ENCODE data around the gene PLEKHG1.

PLEKHG1 gene

DNA sequence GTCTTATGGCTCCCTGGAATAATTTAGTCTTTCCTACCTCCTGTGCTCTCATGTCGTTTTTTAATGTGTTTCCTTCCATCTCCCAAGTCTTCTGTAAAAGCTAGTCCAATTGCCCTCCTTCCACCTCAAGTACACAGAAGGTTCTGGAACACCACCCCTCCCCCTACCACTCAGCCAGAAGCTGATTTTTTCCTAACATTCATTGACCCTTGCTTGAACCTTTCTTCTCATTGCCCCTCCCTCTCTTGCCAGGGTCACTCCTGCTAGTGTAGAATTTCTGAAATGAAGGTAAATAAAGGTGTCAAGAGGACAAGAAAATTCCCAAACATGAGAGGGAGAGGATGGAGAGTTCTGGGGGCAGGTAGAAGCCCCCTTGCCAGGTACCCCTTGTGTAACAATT, 38.6 kb downstream of the PLEKHG1 start:
- Histone ChIP-seq H3K36me3 (replicated peaks; ENCODE audit: low read depth, low read length) (peaks cover 24% of the 10 kb centered on the region), H3K4me3 (ENCODE audit: low read length) (peak overlapping the region; percentile 14; the same call in 1 of the 2 replicates), H3K27me3 (ENCODE audit: low read depth, low read length) (no peaks in the 10 kb centered on the region), H3K9ac (ENCODE audit: low read length) (peak overlapping the region; percentile 12; the same call in 1 of the 2 replicates), H4K20me1 (ENCODE audit: insufficient read depth, low read length) (no peaks in the 10 kb centered on the region), H3K9me3 (ENCODE audit: insufficient read depth, low read length) (no peaks in the 10 kb centered on the region), H3K4me1 (ENCODE audit: low read length) (peaks cover 83% of the 10 kb centered on the region), H2AFZ (ENCODE audit: low read depth, low read length) (no peak overlapping the region), H3K79me2 (ENCODE audit: low read length) (peaks cover 96% of the 10 kb centered on the region), H3K27ac (ENCODE audit: low read length) (peak overlapping the region; percentile 100), H3K4me2 (ENCODE audit: low read length) (peak overlapping the region; percentile 97)
- TF ChIP-seq EZH2phosphoT487 (IDR thresholded peaks at IDR 0.05; ENCODE audit: low read depth), result no peak
- TF ChIP-seq, protein P1, sequence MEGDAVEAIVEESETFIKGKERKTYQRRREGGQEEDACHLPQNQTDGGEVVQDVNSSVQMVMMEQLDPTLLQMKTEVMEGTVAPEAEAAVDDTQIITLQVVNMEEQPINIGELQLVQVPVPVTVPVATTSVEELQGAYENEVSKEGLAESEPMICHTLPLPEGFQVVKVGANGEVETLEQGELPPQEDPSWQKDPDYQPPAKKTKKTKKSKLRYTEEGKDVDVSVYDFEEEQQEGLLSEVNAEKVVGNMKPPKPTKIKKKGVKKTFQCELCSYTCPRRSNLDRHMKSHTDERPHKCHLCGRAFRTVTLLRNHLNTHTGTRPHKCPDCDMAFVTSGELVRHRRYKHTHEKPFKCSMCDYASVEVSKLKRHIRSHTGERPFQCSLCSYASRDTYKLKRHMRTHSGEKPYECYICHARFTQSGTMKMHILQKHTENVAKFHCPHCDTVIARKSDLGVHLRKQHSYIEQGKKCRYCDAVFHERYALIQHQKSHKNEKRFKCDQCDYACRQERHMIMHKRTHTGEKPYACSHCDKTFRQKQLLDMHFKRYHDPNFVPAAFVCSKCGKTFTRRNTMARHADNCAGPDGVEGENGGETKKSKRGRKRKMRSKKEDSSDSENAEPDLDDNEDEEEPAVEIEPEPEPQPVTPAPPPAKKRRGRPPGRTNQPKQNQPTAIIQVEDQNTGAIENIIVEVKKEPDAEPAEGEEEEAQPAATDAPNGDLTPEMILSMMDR (IDR thresholded peaks at IDR 0.05; ENCODE audit: low read depth, low read length), result no peak

DNA sequence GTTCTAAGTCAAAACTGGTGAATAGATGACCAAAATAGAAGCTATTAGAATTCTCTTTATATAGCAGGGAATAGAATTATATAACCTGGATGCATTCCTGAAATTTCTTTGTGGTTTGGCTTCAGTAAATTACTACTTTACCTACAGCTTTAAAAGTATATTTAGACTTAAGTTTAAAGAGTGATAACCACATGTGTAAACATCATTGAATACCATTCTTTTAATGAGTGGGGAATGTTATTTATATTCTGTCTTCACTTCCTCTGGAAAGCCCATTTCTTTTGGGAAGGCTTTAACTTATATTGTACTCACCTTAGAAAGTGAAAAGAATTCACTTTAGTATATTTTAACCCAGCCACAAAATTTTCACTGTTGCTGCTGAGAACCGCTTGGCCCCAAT, 39.1 kb downstream of the PLEKHG1 start:
- Histone ChIP-seq H3K4me2 (ENCODE audit: low read length) (peak overlapping the region; percentile 97; the same call in 1 of the 2 replicates), H3K9ac (ENCODE audit: low read length) (peak overlapping the region; percentile 12; the same call in 1 of the 2 replicates), H3K4me1 (ENCODE audit: low read length) (peaks cover 88% of the 10 kb centered on the region), H3K4me3 (ENCODE audit: low read length) (no peak overlapping the region), H3K79me2 (ENCODE audit: low read length) (peaks cover 96% of the 10 kb centered on the region), H3K36me3 (replicated peaks; ENCODE audit: low read depth, low read length) (peaks cover 29% of the 10 kb centered on the region), H3K27ac (ENCODE audit: low read length) (peak overlapping the region; percentile 100), H4K20me1 (ENCODE audit: insufficient read depth, low read length) (no peaks in the 10 kb centered on the region), H3K27me3 (ENCODE audit: low read depth, low read length) (no peaks in the 10 kb centered on the region), H3K9me3 (ENCODE audit: insufficient read depth, low read length) (no peaks in the 10 kb centered on the region), H2AFZ (ENCODE audit: low read depth, low read length) (no peak overlapping the region)
- TF ChIP-seq EZH2phosphoT487 (IDR thresholded peaks at IDR 0.05; ENCODE audit: low read depth), result no peak
- TF ChIP-seq, protein P1 (IDR thresholded peaks at IDR 0.05; ENCODE audit: low read depth, low read length), result no peak

DNA sequence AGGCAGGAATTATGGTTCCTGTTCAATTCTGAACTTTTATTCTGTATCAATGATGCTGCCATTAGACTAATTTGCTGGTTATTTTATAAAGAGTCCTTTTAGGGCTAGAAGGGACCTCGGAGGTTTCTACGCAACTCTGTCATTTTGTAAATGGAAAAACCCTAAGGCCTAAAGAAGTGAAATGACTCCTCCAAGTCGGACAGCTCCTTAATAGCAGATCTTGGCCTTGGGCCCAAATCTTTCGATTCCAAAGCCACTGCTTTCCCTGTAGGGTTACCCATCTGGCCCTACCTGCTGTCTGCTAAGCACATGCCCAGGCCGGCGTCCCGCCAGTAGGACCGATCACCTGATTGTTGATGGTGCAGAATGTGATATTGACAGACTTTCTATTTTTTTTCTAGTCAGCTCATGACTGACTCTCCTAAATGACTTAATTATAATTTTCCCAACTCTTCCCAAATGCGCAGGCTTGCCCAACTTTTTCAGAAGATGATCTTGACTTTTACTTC, 40.2 kb downstream of the PLEKHG1 start:
- H3K4me1 ChIP-seq (ENCODE audit: low read length), result peaks cover 81% of the 10 kb centered on the region
- peaks cover 96% of the 10 kb centered on the region for H3K79me2 ChIP-seq (ENCODE audit: low read length)
- peak overlapping the region; percentile 99 for H3K27ac ChIP-seq (ENCODE audit: low read length)
- no peaks in the 10 kb centered on the region for H3K27me3 ChIP-seq (ENCODE audit: low read depth, low read length)
- H3K9ac ChIP-seq (ENCODE audit: low read length), result peak overlapping the region; percentile 77; the same call in 1 of the 2 replicates
- TF ChIP-seq, protein P1 (IDR thresholded peaks at IDR 0.05; ENCODE audit: low read depth, low read length), result no peak
- no peak for TF ChIP-seq EZH2phosphoT487 (IDR thresholded peaks at IDR 0.05; ENCODE audit: low read depth)
- no peaks in the 10 kb centered on the region for H3K9me3 ChIP-seq (ENCODE audit: insufficient read depth, low read length)
- H2AFZ ChIP-seq (ENCODE audit: low read depth, low read length), result no peak overlapping the region
- H4K20me1 ChIP-seq (ENCODE audit: insufficient read depth, low read length), result no peaks in the 10 kb centered on the region
- peak overlapping the region; percentile 67; the same call in 1 of the 2 replicates for H3K4me3 ChIP-seq (ENCODE audit: low read length)
- peak overlapping the region; percentile 79 for H3K4me2 ChIP-seq (ENCODE audit: low read length)
- peaks cover 32% of the 10 kb centered on the region for H3K36me3 ChIP-seq (replicated peaks; ENCODE audit: low read depth, low read length)

DNA sequence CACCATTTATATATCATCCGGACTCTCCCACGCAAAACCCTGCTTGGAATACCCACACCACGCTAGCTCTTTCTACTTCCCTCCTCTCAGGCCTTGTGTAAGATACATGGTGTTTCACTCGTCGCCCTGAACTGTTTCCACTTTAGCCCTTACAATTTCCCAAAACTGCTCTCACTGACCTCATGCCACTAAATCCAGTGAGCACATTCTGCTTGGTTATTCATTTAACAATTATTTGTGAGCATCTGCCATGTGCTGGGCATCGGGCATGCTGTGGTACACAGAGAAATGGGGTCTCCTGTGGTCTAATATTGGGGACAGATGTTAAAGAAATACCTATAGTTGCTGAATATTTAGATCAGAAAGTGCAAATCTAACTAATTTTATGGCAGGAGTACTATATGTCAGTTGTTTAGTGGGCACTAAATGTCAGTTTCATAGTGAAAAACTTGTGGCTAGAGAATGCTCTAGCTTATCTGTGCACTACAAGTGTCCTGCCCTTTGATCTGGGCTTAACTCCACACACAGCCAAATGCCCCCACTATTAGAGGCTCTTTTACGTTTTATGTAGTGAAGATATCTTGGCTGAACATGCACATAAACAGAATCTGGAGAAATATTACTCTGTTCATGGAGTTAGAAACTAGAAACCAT, 41.0 kb downstream of the PLEKHG1 start:
- Histone ChIP-seq H3K79me2 (ENCODE audit: low read length) (peaks cover 96% of the 10 kb centered on the region), H3K9ac (ENCODE audit: low read length) (peak overlapping the region; percentile 77)

More for the DNA sequence above, 41.0 kb downstream of the PLEKHG1 start:
- no peak for TF ChIP-seq EZH2phosphoT487 (IDR thresholded peaks at IDR 0.05; ENCODE audit: low read depth)
- TF ChIP-seq, protein P1 (IDR thresholded peaks at IDR 0.05; ENCODE audit: low read depth, low read length), result no peak
- Histone ChIP-seq H3K27me3 (ENCODE audit: low read depth, low read length) (no peaks in the 10 kb centered on the region), H3K27ac (ENCODE audit: low read length) (peak overlapping the region; percentile 99), H4K20me1 (ENCODE audit: insufficient read depth, low read length) (0 out of 2 replicates have a peak, but pooled peaks cover 4% of the 10 kb centered on the region), H3K9me3 (ENCODE audit: insufficient read depth, low read length) (no peaks in the 10 kb centered on the region), H2AFZ (ENCODE audit: low read depth, low read length) (no peak overlapping the region), H3K4me3 (ENCODE audit: low read length) (peak overlapping the region; percentile 67), H3K4me1 (ENCODE audit: low read length) (peaks cover 77% of the 10 kb centered on the region), H3K4me2 (ENCODE audit: low read length) (peak overlapping the region; percentile 79), H3K36me3 (replicated peaks; ENCODE audit: low read depth, low read length) (peaks cover 36% of the 10 kb centered on the region)

Measured in OCI-LY3 (cell line).